Neuron (in vitro differentiated cells): ENCODE measurements around the gene AXL.
"Not testable (repeated sequence)": the region's sequence is repeated elsewhere in the genome, so short reads cannot be mapped to it uniquely, and the experiment has no call there.

Experiments used
- H2AFZ ChIP-seq: one replicate; pipeline ENCODE4 v1.6.1; 2013; ENCODE audit warnings: low read depth, mild to moderate bottlenecking, inconsistent platforms, low read length, moderate library complexity
- H3K27me3 ChIP-seq: one replicate; pipeline ENCODE4 v1.6.1; 2013; ENCODE audit warnings: low read length; ENCODE audit not compliant: insufficient read depth
- H3K36me3 ChIP-seq: one replicate; pipeline ENCODE4 v1.6.1; 2013; ENCODE audit warnings: low read length; ENCODE audit not compliant: insufficient read depth
- H3K4me1 ChIP-seq: one replicate; pipeline ENCODE4 v1.6.1; 2013; ENCODE audit warnings: low read length; ENCODE audit not compliant: insufficient read depth
- H3K4me3 ChIP-seq: 2 replicates; pipeline ENCODE4 v1.5.1; 2013; ENCODE audit warnings: mild to moderate bottlenecking, low read length, moderate library complexity
- H3K9me3 ChIP-seq: one replicate; pipeline ENCODE4 v1.6.1; 2013; ENCODE audit warnings: low read length

The AXL gene

GRCh38 chr19:41194157-41194552 is 24.9 kb upstream of the AXL start:
- peaks cover 60% of the 10 kb centered on the region for H3K27me3 ChIP-seq
- H3K9me3 ChIP-seq, result no peaks in the 10 kb centered on the region
- no peaks in the 10 kb centered on the region for H3K4me1 ChIP-seq
- no peak overlapping the region for H3K4me3 ChIP-seq
- H3K36me3 ChIP-seq, result no peaks in the 10 kb centered on the region
- no peak overlapping the region for H2AFZ ChIP-seq

DNA sequence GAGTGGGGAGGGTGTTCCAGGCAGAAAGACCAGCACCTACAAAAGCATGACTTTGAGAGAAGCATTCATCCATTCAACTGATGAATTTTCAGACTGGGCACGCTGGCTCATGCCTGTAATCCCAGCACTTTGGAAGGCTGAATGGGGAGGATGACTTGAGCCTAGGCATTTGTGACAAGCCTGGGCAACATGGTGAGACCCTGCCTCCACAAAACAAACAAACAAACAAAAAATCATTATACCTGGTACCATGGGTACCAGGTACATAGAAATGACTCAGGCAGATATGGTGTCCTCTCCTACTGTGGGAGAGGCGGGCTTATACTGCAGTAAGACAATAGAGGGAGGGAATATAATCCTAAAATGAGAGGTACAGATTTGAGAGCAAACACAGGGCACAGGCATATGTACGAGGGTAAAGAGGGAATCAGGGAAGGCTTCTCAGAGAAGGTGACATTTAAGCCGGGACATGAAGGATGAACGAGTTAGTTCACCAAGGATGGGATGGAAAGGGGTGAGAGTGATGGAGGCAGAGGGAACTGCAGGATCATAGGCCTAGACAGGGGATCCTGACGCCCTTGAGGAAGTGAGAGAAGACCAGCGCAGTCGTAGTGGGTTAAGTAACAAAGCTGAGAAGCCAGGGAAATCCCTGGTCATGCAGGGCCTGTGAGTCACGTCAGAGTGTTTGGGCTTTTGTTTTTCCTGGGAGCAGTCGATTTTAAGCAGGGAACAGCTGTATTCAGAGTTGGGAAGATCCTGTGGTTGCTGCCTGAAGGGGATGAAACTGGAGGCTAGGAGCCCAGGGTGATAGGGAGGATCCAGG is 23.1 kb upstream of the AXL start:
- H3K9me3 ChIP-seq, result no peaks in the 10 kb centered on the region
- no peaks in the 10 kb centered on the region for H3K4me1 ChIP-seq
- no peak overlapping the region for H2AFZ ChIP-seq
- H3K27me3 ChIP-seq, result peaks cover 47% of the 10 kb centered on the region
- H3K36me3 ChIP-seq, result no peaks in the 10 kb centered on the region
- H3K4me3 ChIP-seq, result no peak overlapping the region

DNA sequence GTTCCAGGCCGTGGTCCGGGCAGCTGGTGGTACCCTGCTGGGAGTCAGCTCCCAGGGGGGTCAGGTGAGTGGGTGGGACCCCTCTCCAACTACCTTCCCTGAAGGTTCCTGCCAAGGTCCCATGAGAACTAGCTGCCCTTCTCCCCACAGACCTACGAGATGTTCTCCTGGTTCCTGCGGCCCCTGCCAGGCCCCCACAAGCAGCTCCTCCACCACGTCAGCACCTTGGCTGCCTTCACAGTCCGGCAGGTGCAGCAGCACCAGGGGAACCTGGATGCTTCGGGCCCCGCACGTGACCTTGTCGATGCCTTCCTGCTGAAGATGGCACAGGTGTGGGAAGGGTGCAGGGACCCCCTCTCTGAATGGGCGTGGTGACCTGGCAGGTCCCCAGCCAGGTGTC is 20.5 kb upstream of the AXL start:
- Histone ChIP-seq H3K9me3 (no peaks in the 10 kb centered on the region), H2AFZ (no peak overlapping the region), H3K36me3 (no peaks in the 10 kb centered on the region), H3K4me1 (no peaks in the 10 kb centered on the region), H3K4me3 (no peak overlapping the region), H3K27me3 (peaks cover 29% of the 10 kb centered on the region)

DNA sequence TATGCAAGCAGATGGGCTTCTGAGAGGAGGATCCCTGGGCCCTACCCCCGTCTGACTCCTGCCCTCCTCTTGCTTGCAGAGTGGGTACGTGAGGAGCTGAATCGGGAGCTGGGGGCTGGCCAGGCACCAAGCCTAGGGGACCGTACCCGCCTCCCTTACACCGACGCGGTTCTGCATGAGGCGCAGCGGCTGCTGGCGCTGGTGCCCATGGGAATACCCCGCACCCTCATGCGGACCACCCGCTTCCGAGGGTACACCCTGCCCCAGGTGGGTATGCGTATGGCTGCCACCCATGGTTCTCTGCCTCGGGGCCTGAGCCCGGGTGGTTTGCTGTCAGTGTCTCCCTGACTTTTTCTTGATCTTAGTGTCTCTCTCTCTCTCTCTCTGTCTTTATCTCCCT is 15.7 kb upstream of the AXL start:
- Histone ChIP-seq H3K9me3 (no peaks in the 10 kb centered on the region), H3K4me1 (no peaks in the 10 kb centered on the region), H3K36me3 (no peaks in the 10 kb centered on the region), H3K4me3 (no peak overlapping the region), H3K27me3 (peaks cover 13% of the 10 kb centered on the region), H2AFZ (no peak overlapping the region)

DNA sequence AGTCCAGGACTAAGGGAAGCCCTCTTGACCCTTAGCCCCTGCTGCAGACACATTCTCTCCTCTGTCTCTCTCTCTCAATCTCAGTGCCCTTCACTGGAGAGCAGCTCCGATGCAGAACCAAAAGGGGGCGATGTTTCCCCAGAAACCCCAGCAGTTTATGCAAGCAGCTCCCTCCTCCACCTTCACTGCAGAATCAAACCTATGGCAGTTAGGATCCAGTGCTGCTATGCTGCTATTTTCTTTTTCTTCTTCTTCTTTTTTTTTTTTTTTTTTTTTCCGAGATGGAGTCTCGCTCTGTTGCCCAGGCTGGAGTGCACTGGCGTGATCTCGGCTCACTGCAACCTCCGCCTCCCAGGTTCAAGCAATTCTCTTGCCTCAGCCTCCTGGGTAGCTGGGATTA is 14.7 kb upstream of the AXL start:
- H3K36me3 ChIP-seq, H3K4me1 ChIP-seq, H3K4me3 ChIP-seq, H2AFZ ChIP-seq, H3K9me3 ChIP-seq, H3K27me3 ChIP-seq: not testable (repeated sequence)

DNA sequence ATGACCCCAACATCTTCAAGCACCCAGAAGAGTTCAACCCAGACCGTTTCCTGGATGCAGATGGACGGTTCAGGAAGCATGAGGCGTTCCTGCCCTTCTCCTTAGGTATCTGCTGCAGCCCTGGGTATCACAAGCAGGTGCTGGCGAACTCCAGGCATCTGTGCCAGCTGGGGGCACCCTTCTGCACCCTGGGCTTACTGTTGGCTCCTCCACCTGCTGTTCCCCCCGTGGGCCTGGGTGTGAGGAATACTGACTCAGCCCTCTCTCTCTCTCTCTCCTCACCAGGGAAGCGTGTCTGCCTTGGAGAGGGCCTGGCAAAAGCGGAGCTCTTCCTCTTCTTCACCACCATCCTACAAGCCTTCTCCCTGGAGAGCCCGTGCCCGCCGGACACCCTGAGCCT is 13.0 kb upstream of the AXL start:
- Histone ChIP-seq H3K4me3 (no peak overlapping the region), H3K9me3 (no peaks in the 10 kb centered on the region), H3K4me1 (no peaks in the 10 kb centered on the region), H3K27me3 (peaks cover 7% of the 10 kb centered on the region), H3K36me3 (no peaks in the 10 kb centered on the region), H2AFZ (no peak overlapping the region)

DNA sequence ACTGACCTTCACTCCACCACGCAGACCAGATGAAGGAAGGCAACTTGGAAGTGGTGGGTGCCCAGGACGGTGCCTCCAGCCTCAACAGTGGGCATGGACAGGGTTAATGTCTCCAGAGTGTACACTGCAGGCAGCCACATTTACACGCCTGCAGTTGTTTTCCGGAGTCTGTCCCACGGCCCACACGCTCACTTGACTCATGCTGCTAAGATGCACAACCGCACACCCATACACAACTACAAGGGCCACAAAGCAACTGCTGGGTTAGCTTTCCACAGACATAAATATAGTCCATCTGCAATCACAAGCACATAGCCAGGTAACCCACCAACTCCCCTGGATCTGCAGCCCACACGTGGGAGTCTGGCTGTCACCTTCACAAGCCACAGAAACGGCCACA is 12.6 kb upstream of the AXL start:
- Histone ChIP-seq H3K36me3 (no peaks in the 10 kb centered on the region), H3K27me3 (peaks cover 2% of the 10 kb centered on the region), H2AFZ (no peak overlapping the region), H3K4me1 (no peaks in the 10 kb centered on the region), H3K9me3 (no peaks in the 10 kb centered on the region), H3K4me3 (no peak overlapping the region)

- Histone ChIP-seq H2AFZ (no peak overlapping the region), H3K4me1 (no peaks in the 10 kb centered on the region), H3K27me3 (peaks cover 2% of the 10 kb centered on the region), H3K4me3 (no peak overlapping the region), H3K9me3 (no peaks in the 10 kb centered on the region), H3K36me3 (no peaks in the 10 kb centered on the region)
These were observed 11.9 kb upstream of the AXL start for GRCh38 chr19:41206926-41207750.

GRCh38 chr19:41214161-41214560 is 4.9 kb upstream of the AXL start:
- Histone ChIP-seq H3K36me3 (no peaks in the 10 kb centered on the region), H3K4me1 (peaks cover 4% of the 10 kb centered on the region), H3K9me3 (no peaks in the 10 kb centered on the region), H3K27me3 (no peaks in the 10 kb centered on the region), H3K4me3 (no peak overlapping the region), H2AFZ (no peak overlapping the region)

DNA sequence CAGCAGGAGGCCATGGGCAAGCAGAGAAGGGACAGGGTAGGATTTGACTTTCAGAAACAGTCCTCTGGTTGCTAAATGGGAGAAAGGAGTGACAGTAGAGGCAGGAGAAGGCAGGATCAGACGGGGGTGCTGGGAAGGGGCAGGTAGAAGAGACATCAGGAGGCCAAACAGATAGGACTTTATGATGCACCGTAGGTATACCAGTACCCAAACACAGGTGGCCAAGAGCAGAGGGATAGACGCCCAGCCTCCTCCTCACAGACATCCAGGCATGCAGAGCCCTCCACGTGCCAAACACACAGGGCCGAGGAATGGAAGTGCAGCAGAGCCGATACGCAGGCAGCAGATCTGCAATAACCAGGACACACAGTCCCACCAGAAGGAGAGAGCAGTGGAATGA is 1.3 kb upstream of the AXL start:
- Histone ChIP-seq H3K4me3 (no peak overlapping the region), H3K9me3 (peaks cover 2% of the 10 kb centered on the region), H3K36me3 (no peaks in the 10 kb centered on the region), H3K4me1 (peaks cover 19% of the 10 kb centered on the region), H2AFZ (no peak overlapping the region), H3K27me3 (no peaks in the 10 kb centered on the region)

DNA sequence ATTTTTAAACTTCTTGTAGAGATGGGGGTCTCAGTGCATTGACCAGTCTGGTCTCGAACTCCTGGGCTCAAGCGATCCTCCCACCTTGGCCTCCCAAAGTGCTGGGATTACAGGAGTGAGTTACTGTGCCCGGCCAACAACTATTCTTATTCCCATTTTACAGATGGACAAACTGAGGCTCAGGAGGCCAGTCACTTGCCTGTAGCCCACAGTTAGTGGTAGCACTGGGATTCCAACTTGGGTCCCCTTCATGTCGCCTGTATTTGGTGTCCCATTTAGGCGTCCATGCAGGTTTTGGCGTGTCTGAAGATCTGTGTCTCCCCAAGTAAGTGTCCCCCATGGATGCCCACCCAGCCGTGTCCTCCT is 791 bp upstream of the AXL start:
- Histone ChIP-seq H3K4me1 (peaks cover 22% of the 10 kb centered on the region), H3K4me3 (peak overlapping the region; percentile 53), H3K27me3 (no peaks in the 10 kb centered on the region), H3K36me3 (no peaks in the 10 kb centered on the region), H2AFZ (no peak overlapping the region), H3K9me3 (peaks cover 2% of the 10 kb centered on the region)

DNA sequence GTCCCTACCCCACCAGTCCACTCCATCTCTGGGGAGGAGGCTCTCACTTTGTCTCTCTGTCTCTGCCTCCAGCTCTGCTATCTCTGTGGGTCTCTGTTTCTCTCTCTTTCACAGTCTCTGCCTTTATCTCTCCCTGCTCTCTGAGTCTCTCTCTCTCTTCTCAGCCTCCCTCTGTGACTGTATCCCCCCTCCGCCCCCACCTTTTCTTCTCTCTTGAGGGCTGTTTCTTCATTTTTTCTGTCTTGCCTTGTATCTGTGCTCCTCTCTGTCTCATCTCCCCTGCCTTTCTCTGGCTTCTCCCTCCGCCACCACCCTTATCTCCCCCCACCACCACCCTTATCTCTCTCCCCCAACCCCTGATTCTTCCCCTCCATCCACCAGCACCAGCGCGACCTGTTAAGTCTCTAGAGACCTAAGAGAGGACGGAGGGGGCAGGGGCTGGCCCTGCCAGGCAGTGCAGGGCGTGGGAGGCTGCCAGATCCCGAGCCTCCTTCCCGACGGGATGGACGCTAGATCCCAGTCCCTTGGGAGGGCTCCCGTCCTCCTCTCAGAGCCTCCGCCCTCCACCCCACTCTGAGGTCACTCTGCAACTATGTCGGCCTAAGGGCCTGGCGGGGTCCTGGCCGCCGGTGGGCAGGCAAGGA is 1.0 kb downstream of the AXL start:
- peak overlapping the region; percentile 53 for H3K4me3 ChIP-seq
- peaks cover 2% of the 10 kb centered on the region for H3K9me3 ChIP-seq
- H3K4me1 ChIP-seq, result peaks cover 31% of the 10 kb centered on the region
- H2AFZ ChIP-seq, result peak overlapping the region; percentile 58
- H3K27me3 ChIP-seq, result no peaks in the 10 kb centered on the region
- H3K36me3 ChIP-seq, result no peaks in the 10 kb centered on the region

- no peak overlapping the region for H2AFZ ChIP-seq
- H3K27me3 ChIP-seq, result no peaks in the 10 kb centered on the region
- peaks cover 38% of the 10 kb centered on the region for H3K4me1 ChIP-seq
- peaks cover 2% of the 10 kb centered on the region for H3K9me3 ChIP-seq
- no peak overlapping the region for H3K4me3 ChIP-seq
- H3K36me3 ChIP-seq, result no peaks in the 10 kb centered on the region
These were observed 1.8 kb downstream of the AXL start for GRCh38 chr19:41220811-41221210.
